Measurements from ENCODE around the gene TENM3.

DNA sequence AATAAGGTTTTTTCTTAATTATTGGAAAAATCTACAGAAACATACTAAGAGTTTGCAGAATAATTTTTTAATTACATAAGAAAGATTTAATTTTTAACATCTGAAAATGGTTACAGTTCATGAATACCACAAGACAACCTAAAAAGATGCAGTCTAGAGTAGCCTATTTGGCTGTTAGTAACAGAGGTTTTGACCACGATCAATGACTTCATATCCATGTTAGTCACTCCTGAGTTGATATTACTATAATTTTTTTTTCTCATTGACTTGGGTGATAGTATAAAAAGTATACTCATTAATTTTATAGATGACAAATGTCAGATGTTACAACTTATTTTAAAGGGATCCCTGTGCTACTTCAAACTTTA lies 401.5 kb downstream of the TENM3 start:
- no peak for TF ChIP-seq EZH2 (IDR thresholded peaks at IDR 0.05; ENCODE audit: low read length, unreplicated experiment)
- TF ChIP-seq, protein P1, sequence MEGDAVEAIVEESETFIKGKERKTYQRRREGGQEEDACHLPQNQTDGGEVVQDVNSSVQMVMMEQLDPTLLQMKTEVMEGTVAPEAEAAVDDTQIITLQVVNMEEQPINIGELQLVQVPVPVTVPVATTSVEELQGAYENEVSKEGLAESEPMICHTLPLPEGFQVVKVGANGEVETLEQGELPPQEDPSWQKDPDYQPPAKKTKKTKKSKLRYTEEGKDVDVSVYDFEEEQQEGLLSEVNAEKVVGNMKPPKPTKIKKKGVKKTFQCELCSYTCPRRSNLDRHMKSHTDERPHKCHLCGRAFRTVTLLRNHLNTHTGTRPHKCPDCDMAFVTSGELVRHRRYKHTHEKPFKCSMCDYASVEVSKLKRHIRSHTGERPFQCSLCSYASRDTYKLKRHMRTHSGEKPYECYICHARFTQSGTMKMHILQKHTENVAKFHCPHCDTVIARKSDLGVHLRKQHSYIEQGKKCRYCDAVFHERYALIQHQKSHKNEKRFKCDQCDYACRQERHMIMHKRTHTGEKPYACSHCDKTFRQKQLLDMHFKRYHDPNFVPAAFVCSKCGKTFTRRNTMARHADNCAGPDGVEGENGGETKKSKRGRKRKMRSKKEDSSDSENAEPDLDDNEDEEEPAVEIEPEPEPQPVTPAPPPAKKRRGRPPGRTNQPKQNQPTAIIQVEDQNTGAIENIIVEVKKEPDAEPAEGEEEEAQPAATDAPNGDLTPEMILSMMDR (conservative IDR thresholded peaks at IDR 0.05; ENCODE audit: low read depth, low read length): no peak
